GM10248 (cell line): Measurements from ENCODE around the gene NPY2R.

Experiments used
- CTCF ChIA-PET: fragments of 300-600 bp; sonication (Branson Sonifier 250); formaldehyde crosslinking; extraction: SDS; loops from one replicate; lab custom pipeline; 2021; ENCODE audit warnings: antibody characterized with exemption; lab: Yijun Ruan, JAX
- POLR2A ChIA-PET: fragments of 350-650 bp; sonication (Branson Sonifier 250); formaldehyde crosslinking; extraction: SDS; loops from one replicate; lab custom pipeline; 2020; ENCODE audit warnings: antibody characterized with exemption; lab: Yijun Ruan, JAX
- DNase-seq: peaks from one replicate; pipeline ENCODE4 v3.0.0; 2012; ENCODE audit errors: extremely low spot score
- TF ChIP-seq, protein P1 (sequence below): IDR thresholded peaks from 2 replicates; pipeline ENCODE4 v1.5.1; 2012; ENCODE audit warnings: mild to moderate bottlenecking, low read depth; ENCODE audit errors: extremely low read depth, missing control alignments, control extremely low read depth

NPY2R gene, protein sequence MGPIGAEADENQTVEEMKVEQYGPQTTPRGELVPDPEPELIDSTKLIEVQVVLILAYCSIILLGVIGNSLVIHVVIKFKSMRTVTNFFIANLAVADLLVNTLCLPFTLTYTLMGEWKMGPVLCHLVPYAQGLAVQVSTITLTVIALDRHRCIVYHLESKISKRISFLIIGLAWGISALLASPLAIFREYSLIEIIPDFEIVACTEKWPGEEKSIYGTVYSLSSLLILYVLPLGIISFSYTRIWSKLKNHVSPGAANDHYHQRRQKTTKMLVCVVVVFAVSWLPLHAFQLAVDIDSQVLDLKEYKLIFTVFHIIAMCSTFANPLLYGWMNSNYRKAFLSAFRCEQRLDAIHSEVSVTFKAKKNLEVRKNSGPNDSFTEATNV

DNA sequence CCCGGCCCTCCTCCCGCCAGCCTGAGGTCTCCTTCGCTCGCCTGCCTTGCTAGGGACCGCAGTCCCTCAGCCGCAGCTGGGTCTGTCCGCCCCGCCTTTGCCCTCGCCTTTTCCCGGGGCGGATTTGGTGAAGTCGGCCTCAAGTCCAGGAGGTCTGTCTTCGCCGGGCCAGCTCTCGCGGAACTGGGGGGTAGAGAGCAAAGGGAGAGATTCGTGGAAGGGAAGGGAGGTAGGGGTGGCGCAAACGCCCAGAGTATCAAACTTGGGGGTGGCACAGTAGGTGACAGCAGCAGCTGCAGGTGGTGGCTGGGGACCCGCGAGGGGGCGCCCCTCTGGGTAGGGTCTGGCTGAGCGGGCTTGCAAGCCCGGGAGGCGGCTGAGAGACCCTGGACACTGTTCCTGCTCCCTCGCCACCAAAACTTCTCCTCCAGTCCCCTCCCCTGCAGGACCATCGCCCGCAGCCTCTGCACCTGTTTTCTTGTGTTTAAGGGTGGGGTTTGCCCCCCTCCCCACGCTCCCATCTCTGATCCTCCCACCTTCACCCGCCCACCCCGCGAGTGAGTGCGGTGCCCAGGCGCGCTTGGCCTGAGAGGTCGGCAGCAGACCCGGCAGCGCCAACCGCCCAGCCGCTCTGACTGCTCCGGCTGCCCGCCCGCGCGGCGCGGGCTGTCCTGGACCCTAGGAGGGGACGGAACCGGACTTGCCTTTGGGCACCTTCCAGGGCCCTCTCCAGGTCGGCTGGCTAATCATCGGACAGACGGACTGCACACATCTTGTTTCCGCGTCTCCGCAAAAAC, at the start of gene NPY2R:
Gene NPY2R (plus strand): TSS at position 379 of the 797 bp plus-strand sequence. CDS start 5,304 bp downstream, outside the sequence.
- ChIA-PET CTCF (no interaction called here), POLR2A (no interaction called here)
- TF ChIP-seq, protein P1, sequence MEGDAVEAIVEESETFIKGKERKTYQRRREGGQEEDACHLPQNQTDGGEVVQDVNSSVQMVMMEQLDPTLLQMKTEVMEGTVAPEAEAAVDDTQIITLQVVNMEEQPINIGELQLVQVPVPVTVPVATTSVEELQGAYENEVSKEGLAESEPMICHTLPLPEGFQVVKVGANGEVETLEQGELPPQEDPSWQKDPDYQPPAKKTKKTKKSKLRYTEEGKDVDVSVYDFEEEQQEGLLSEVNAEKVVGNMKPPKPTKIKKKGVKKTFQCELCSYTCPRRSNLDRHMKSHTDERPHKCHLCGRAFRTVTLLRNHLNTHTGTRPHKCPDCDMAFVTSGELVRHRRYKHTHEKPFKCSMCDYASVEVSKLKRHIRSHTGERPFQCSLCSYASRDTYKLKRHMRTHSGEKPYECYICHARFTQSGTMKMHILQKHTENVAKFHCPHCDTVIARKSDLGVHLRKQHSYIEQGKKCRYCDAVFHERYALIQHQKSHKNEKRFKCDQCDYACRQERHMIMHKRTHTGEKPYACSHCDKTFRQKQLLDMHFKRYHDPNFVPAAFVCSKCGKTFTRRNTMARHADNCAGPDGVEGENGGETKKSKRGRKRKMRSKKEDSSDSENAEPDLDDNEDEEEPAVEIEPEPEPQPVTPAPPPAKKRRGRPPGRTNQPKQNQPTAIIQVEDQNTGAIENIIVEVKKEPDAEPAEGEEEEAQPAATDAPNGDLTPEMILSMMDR, result no peak
- no peak for DNase-seq

DNA sequence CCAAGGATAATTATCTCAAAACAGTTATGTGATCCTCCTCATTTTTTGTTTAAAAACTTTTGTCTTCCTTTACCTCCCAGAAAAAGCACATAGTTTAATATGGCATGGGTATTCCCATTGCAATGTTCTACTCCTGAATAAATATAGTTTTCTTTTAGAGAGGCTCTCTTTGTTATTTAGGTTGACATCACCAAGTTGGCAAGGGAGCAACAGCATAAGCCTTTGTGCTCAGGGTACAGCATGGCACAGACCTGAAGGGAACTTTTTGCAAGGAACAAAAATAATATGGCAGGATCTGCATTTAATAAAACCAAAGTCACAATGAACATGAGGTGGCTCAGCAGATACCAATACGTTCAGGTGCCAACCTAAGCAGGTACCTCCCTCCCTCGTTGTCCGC, 47.1 kb upstream of the NPY2R start:
- CTCF ChIA-PET, result interaction anchor here (1.2 kb wide), 1 partner anchor 12 kb away, joined by 3 read pairs; no protein-coding TSS in a partner anchor
- TF ChIP-seq, protein P1, result no peak
- POLR2A ChIA-PET, result no interaction called here
- DNase-seq, result no peak

DNA sequence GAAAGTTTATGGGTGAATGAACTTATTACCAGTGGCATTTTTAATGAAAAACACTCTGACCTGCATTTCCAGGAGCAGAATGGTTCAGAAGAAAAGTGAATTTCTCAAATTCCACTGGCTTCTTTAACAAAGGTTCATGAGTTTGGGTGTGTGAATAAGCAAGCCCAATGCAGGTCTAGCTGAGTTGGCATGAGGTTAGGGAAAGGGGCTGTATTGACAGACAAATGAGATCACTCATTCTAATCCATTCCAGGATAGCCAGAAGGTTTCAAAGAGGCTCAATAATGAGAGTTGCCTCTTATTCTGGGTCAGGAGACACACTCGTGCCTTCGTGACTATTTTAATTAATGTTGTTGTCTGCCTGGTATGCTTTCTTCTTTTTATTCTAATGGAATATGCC, 43.7 kb upstream of the NPY2R start:
- POLR2A ChIA-PET, result no interaction called here
- CTCF ChIA-PET, result no interaction called here
- TF ChIP-seq, protein P1, result no peak
- DNase-seq, result no peak

DNA sequence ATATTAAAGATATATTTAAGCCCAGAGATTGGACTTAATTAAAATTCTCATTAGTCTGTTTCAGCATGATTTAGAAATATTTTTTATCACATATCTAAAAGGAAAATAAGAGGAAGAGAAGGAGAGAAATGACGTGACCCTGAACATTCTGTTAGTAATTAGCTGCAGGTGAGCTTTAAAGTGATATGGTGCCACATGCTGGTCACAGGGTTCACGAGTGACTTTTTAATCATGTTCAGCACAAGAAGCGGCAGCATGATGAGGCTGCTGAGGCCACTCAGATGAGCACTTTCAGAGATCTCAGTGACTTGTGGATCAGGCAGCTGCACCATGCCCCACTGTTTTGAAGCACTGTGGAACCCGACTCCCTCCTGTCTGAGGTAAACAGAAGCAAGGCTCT, 37.9 kb upstream of the NPY2R start:
- TF ChIP-seq, protein P1, result no peak
- no peak for DNase-seq
- CTCF ChIA-PET, result no interaction called here
- POLR2A ChIA-PET, result no interaction called here

DNA sequence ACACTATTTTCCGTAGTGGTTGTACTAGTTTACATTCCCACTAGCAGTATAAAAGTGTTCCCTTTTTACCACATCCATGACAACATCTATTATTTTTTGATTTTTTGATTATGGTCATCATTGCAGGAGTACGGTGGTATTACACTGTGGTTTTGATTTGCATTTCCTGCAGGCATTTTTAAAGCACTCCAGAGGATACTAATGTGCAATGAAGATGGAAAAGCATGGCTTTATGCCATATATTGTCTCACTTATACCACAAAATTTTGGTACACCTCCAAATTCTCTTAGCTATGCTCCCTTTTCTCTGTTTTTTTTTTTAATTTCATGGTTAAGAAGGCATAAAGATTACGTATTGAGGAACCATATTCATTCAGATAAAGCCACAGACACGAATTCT, 35.1 kb upstream of the NPY2R start:
- DNase-seq, result no peak
- TF ChIP-seq, protein P1, result no peak
- ChIA-PET CTCF (interaction anchor here (0.8 kb wide), 1 partner anchor 11 kb away, joined by 3 read pairs; no protein-coding TSS in a partner anchor), POLR2A (no interaction called here)

DNA sequence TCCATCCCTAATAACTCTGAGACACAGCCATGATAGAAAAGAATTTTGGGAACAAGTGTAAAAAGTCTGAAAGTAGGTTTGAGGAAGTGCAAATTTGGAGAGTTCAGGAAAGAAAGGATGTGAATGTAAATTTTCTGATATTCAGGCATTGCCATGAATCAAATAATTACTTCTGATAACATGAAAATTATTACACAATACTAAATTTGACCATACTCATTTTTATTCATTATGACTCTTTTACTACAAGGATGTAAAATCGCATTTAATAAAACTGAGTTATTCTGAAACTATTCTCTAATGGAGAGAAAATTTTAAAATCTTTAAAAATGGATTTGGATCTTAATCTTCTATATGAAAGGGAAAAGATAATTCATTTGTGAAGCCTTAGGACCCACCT, 33.8 kb upstream of the NPY2R start:
- ChIA-PET POLR2A (no interaction called here), CTCF (no interaction called here)
- TF ChIP-seq, protein P1, result no peak
- DNase-seq, result no peak
